Ascending aorta (tissue), 2 donors: Measurements from ENCODE around the gene BBX. TPM values are rescaled to one million over a fixed set of nuclear protein-coding genes. Genes with fewer than 3 reads are reported as not detected.

ENCODE experiments used
- DNase-seq, 2 donors: peaks; one replicate each; pipeline ENCODE4 v3.0.0-alpha.2; 2019; ENCODE audit warnings: low spot score in 2 of 2
- H3K27ac ChIP-seq, 2 donors: fragments of 200-600 bp; sonication (generic); one replicate each; pipeline ENCODE4 v1.5.1; 2016 to 2017; ENCODE audit warnings: mild to moderate bottlenecking in 1 of 2
- H3K27me3 ChIP-seq: fragments of 200-600 bp; sonication (generic); one replicate; pipeline ENCODE4 v1.5.1; 2017
- H3K36me3 ChIP-seq, 2 donors: fragments of 200-600 bp; sonication (generic); one replicate each; pipeline ENCODE4 v1.5.1; 2016
- H3K4me1 ChIP-seq, 2 donors: fragments of 200-600 bp; sonication (generic); one replicate each; pipeline ENCODE4 v1.5.1; 2016 to 2017; ENCODE audit warnings: mild to moderate bottlenecking in 1 of 2
- H3K4me3 ChIP-seq, 2 donors: fragments of 200-600 bp; sonication (generic); one replicate each; pipeline ENCODE4 v1.5.1; 2016 to 2017; ENCODE audit warnings: mild to moderate bottlenecking in 1 of 2
- H3K9me3 ChIP-seq, 2 donors: fragments of 200-600 bp; sonication (generic); one replicate each; pipeline ENCODE4 v1.5.1; 2016
- intact Hi-C: fragments of 100-400 bp; cut with DNase I; formaldehyde crosslinking; loops from one replicate; pipeline ENCODE4 v1.15.1; 2023
- total RNA-seq: library from RNA; depleted of rRNA; stranded (reverse); fragments of >200 nt; gene quantifications from one replicate; pipeline ENCODE4 v1.1.0, GENCODE V29; 2016
- TF ChIP-seq, protein P1 (sequence below), 3 experiments: fragments of 200-600 bp in 2 of 3; fragments of 450-650 bp in 1 of 3; sonication (generic) in 2 of 3; IDR thresholded peaks; one replicate each; pipeline ENCODE4 v1.5.1; 2016 to 2019; ENCODE audit warnings: antibody characterized with exemption in 3 of 3, mild to moderate bottlenecking in 1 of 3, moderate library complexity in 1 of 3

BBX gene
- total RNA-seq, 1 donor from 2014 or later = 18.0 TPM

GRCh38 chr3:107676469-107677309 is 153.9 kb downstream of the BBX start:
- intact Hi-C loops = loop anchor here (1.0 to 2.0 kb wide), 2 partner anchors 14 to 65 kb away; no protein-coding TSS in a partner anchor
- TF ChIP-seq, protein P1, sequence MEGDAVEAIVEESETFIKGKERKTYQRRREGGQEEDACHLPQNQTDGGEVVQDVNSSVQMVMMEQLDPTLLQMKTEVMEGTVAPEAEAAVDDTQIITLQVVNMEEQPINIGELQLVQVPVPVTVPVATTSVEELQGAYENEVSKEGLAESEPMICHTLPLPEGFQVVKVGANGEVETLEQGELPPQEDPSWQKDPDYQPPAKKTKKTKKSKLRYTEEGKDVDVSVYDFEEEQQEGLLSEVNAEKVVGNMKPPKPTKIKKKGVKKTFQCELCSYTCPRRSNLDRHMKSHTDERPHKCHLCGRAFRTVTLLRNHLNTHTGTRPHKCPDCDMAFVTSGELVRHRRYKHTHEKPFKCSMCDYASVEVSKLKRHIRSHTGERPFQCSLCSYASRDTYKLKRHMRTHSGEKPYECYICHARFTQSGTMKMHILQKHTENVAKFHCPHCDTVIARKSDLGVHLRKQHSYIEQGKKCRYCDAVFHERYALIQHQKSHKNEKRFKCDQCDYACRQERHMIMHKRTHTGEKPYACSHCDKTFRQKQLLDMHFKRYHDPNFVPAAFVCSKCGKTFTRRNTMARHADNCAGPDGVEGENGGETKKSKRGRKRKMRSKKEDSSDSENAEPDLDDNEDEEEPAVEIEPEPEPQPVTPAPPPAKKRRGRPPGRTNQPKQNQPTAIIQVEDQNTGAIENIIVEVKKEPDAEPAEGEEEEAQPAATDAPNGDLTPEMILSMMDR (IDR thresholded peaks at IDR 0.05) = peak; percentile 8 to 66 (median 43)

GRCh38 chr3:107679921-107680320 is 157.2 kb downstream of the BBX start:
- intact Hi-C loops = no loop called here
- no peaks in the 10 kb centered on the region for H3K27me3 ChIP-seq
- peak overlapping the region in 1 of 2 donors; percentile 0 for H3K4me3 ChIP-seq
- TF ChIP-seq, protein P1 (IDR thresholded peaks at IDR 0.05) = no peak
- H3K9me3 ChIP-seq = no peaks in the 10 kb centered on the region
- H3K27ac ChIP-seq = peak overlapping the region; percentile 66 to 80
- H3K4me1 ChIP-seq = peaks cover 4 to 40% of the 10 kb centered on the region in 2 donors
- DNase-seq = no peak
- no peaks in the 10 kb centered on the region for H3K36me3 ChIP-seq

More at GRCh38 chr3:107676469-107677309, 153.9 kb downstream of the BBX start:
- no peaks in the 10 kb centered on the region for H3K9me3 ChIP-seq
- DNase-seq = no peak
- H3K4me3 ChIP-seq = no peak overlapping the region
- no peaks in the 10 kb centered on the region for H3K27me3 ChIP-seq
- no peaks in the 10 kb centered on the region for H3K36me3 ChIP-seq
- no peak overlapping the region for H3K27ac ChIP-seq
- H3K4me1 ChIP-seq = peaks cover 0 to 18% of the 10 kb centered on the region in 2 donors

GRCh38 chr3:107680698-107681097 is 157.9 kb downstream of the BBX start:
- Histone ChIP-seq H3K27ac (peak overlapping the region; percentile 66 to 80), H3K4me3 (no peak overlapping the region), H3K27me3 (no peaks in the 10 kb centered on the region), H3K9me3 (no peaks in the 10 kb centered on the region), H3K36me3 (no peaks in the 10 kb centered on the region), H3K4me1 (peaks cover 4 to 40% of the 10 kb centered on the region in 2 donors)
- DNase-seq = no peak
- TF ChIP-seq, protein P1 (IDR thresholded peaks at IDR 0.05) = no peak
- intact Hi-C loops = no loop called here

GRCh38 chr3:107681396-107681795 is 158.6 kb downstream of the BBX start:
- TF ChIP-seq, protein P1 (IDR thresholded peaks at IDR 0.05) = no peak
- DNase-seq = no peak
- intact Hi-C loops = no loop called here
- Histone ChIP-seq H3K36me3 (no peaks in the 10 kb centered on the region), H3K27ac (peak overlapping the region in 1 of 2 donors; percentile 80), H3K4me1 (peaks cover 4 to 40% of the 10 kb centered on the region in 2 donors), H3K9me3 (no peaks in the 10 kb centered on the region), H3K27me3 (no peaks in the 10 kb centered on the region), H3K4me3 (no peak overlapping the region)

GRCh38 chr3:107682580-107682979 is 159.8 kb downstream of the BBX start:
- Histone ChIP-seq H3K4me3 (no peak overlapping the region), H3K27ac (no peak overlapping the region), H3K4me1 (peaks cover 4 to 40% of the 10 kb centered on the region in 2 donors), H3K27me3 (no peaks in the 10 kb centered on the region), H3K9me3 (no peaks in the 10 kb centered on the region), H3K36me3 (no peaks in the 10 kb centered on the region)
- DNase-seq = no peak
- intact Hi-C loops = no loop called here
- TF ChIP-seq, protein P1 (IDR thresholded peaks at IDR 0.05) = no peak
